HepG2 (cell line): Measurements from ENCODE around the gene CRIP1. TPM values are rescaled to one million over a fixed set of nuclear protein-coding genes. Genes with fewer than 3 reads are reported as not detected.

Source experiments
- AKAP8 ChIP-seq: sonication (generic); formaldehyde crosslinking; IDR thresholded peaks from 2 replicates; pipeline ENCODE4 v1.5.1; 2020; ENCODE audit warnings: mild to moderate bottlenecking, missing genetic modification reagents
- ARNT ChIP-seq: fragments of 450-650 bp; IDR thresholded peaks from 2 replicates; pipeline ENCODE4 v1.6.1; 2017
- ARNT2 ChIP-seq: sonication (generic); formaldehyde crosslinking; IDR thresholded peaks from 2 replicates; pipeline ENCODE4 v1.8.0; 2022; ENCODE audit warnings: mild to moderate bottlenecking, low read depth, missing genetic modification reagents, moderate library complexity
- BRF2 ChIP-seq: sonication (generic); formaldehyde crosslinking; IDR thresholded peaks from 2 replicates; pipeline ENCODE4 v1.8.1; 2022; ENCODE audit warnings: mild to moderate bottlenecking, missing genetic modification reagents
- CBFB ChIP-seq: sonication (generic); formaldehyde crosslinking; IDR thresholded peaks from 2 replicates; pipeline ENCODE4 v1.4.0; 2020; ENCODE audit warnings: missing genetic modification reagents
- CERS6 ChIP-seq: sonication (generic); formaldehyde crosslinking; IDR thresholded peaks from 2 replicates; pipeline ENCODE4 v1.5.0; 2020; ENCODE audit warnings: missing genetic modification reagents
- EZH2 ChIP-seq: conservative IDR thresholded peaks from 2 replicates; pipeline ENCODE4 v1.6.1; 2012; ENCODE audit warnings: mild to moderate bottlenecking, low read depth, low read length, moderate library complexity
- IRF2 ChIP-seq: IDR thresholded peaks from 2 replicates; pipeline ENCODE4 v1.6.1; 2018; ENCODE audit warnings: missing genetic modification reagents, missing compliant biosample characterization
- KLF13 ChIP-seq: sonication (generic); formaldehyde crosslinking; IDR thresholded peaks from 2 replicates; pipeline ENCODE4 v1.4.0; 2020; ENCODE audit warnings: mild to moderate bottlenecking, missing genetic modification reagents
- NR2F2 ChIP-seq: IDR thresholded peaks from 2 replicates; pipeline ENCODE4 v1.6.1; 2012; ENCODE audit warnings: low read depth, inconsistent platforms, borderline replicate concordance
- PITX1 ChIP-seq: sonication (generic); formaldehyde crosslinking; IDR thresholded peaks from 2 replicates; pipeline ENCODE4 v1.5.1; 2020; ENCODE audit warnings: mild to moderate bottlenecking, missing genetic modification reagents
- PTBP1 ChIP-seq: fragments of 200-400 bp; formaldehyde crosslinking; IDR thresholded peaks from 2 replicates; pipeline ENCODE4 v1.6.1; 2018; ENCODE audit warnings: low read length, low read depth; ENCODE audit not compliant: poor library complexity, severe bottlenecking
- SKIL ChIP-seq: sonication (generic); formaldehyde crosslinking; IDR thresholded peaks from 2 replicates; pipeline ENCODE4 v1.8.0; 2022; ENCODE audit warnings: missing genetic modification reagents, mild to moderate bottlenecking, moderate library complexity, borderline replicate concordance
- WIZ ChIP-seq: sonication (generic); formaldehyde crosslinking; IDR thresholded peaks from 2 replicates; pipeline ENCODE4 v1.5.1; 2020; ENCODE audit warnings: mild to moderate bottlenecking, missing genetic modification reagents
- ZFP41 ChIP-seq: sonication (generic); formaldehyde crosslinking; IDR thresholded peaks from 2 replicates; pipeline ENCODE4 v1.4.0; 2020; ENCODE audit warnings: mild to moderate bottlenecking, missing genetic modification reagents, borderline replicate concordance
- ZFP82 ChIP-seq: sonication (generic); formaldehyde crosslinking; IDR thresholded peaks from 2 replicates; pipeline ENCODE4 v1.5.1; 2020; ENCODE audit warnings: mild to moderate bottlenecking, missing genetic modification reagents, borderline replicate concordance
- ZFP91 ChIP-seq: sonication (generic); formaldehyde crosslinking; IDR thresholded peaks from 2 replicates; pipeline ENCODE4 v1.9.0; 2022; ENCODE audit warnings: missing genetic modification reagents, mild to moderate bottlenecking, borderline replicate concordance
- ZNF224 ChIP-seq: sonication (generic); formaldehyde crosslinking; IDR thresholded peaks from 2 replicates; pipeline ENCODE4 v1.5.0; 2020; ENCODE audit warnings: mild to moderate bottlenecking, missing genetic modification reagents
- ZNF256 ChIP-seq: sonication (generic); formaldehyde crosslinking; conservative IDR thresholded peaks from 2 replicates; pipeline ENCODE4 v1.4.0; 2020; ENCODE audit warnings: missing genetic modification reagents
- ZNF317 ChIP-seq: sonication (generic); formaldehyde crosslinking; IDR thresholded peaks from 2 replicates; pipeline ENCODE4 v1.5.0; 2020; ENCODE audit warnings: mild to moderate bottlenecking, missing genetic modification reagents
- ZNF441 ChIP-seq: sonication (generic); formaldehyde crosslinking; IDR thresholded peaks from 2 replicates; pipeline ENCODE4 v1.7.0; 2021; ENCODE audit warnings: missing genetic modification reagents, borderline replicate concordance
- polyA plus RNA-seq, 8 experiments: library from polyadenylated mRNA; depleted of rRNA in 3 of 8; stranded (reverse) in 7 of 8; unstranded in 1 of 8; fragments of >200 nt; fragmentation: Illumina TruSeq in 4 of 8; extraction: Trizol in 4 of 8; gene quantifications; 2 replicates each; pipeline versions ENCODE4 v1.2.1 to v1.2.3, GENCODE V29; 2011 to 2016; ENCODE audit warnings: low read depth in 4 of 8, missing spikeins in 1 of 8, mixed read lengths in 1 of 8; ENCODE audit not compliant: insufficient read depth in 1 of 8
- total RNA-seq, 5 experiments: library from RNA; depleted of rRNA; stranded (reverse); fragments of >200 nt; fragmentation: Illumina TruSeq; extraction: Trizol; gene quantifications; 2 replicates each; pipeline ENCODE4 v1.2.3, GENCODE V29; 2016; ENCODE audit warnings: low read depth in 1 of 5

Gene CRIP1
- total and polyA plus RNA-seq, 2 of the 13 experiments (the other 11 are each of a cell fraction or from before 2014, with no cell fraction given), result 53.9 to 59.5 TPM

- TF ChIP-seq SKIL (no peak), PTBP1 (no peak), PITX1 (0 out of 2 replicates have a peak, but pooled peaks have one; percentile 43), ZNF317 (CRISPR knock-in tag) (no peak), CBFB (CRISPR knock-in tag) (0 out of 2 replicates have a peak, but pooled peaks have one; percentile 67), ZNF224 (CRISPR knock-in tag) (peak; percentile 49; the same call in 1 of the 2 replicates), EZH2 (no peak), AKAP8 (CRISPR knock-in tag) (no peak), WIZ (CRISPR knock-in tag) (no peak), CERS6 (CRISPR knock-in tag) (no peak), ZFP41 (CRISPR knock-in tag) (no peak; the same call in 1 of the 2 replicates), ZFP82 (CRISPR knock-in tag) (no peak), ZNF256 (CRISPR knock-in tag) (no peak), NR2F2 (no peak), ARNT2 (CRISPR knock-in tag) (0 out of 2 replicates have a peak, but pooled peaks have one; percentile 36), KLF13 (peak; percentile 49; the same call in 1 of the 2 replicates), IRF2 (CRISPR knock-in tag) (peak; percentile 63; the same call in 1 of the 2 replicates), ARNT (no peak), ZFP91 (CRISPR knock-in tag) (peak; percentile 78; the same call in 1 of the 2 replicates), ZNF441 (CRISPR knock-in tag) (no peak), BRF2 (CRISPR knock-in tag) (no peak)
Observed at GRCh38 chr14:105480807-105481801, 5.6 kb upstream of the CRIP1 start (continued).
